ENCODE measurements around the gene ATP1B3.

- TF ChIP-seq CTCF (IDR thresholded peaks at IDR 0.05; ENCODE audit: low read depth, low read length, missing input control) (no peak), REST (IDR thresholded peaks at IDR 0.05) (no peak), SP1 (IDR thresholded peaks at IDR 0.05) (no peak), TAF1 (conservative IDR thresholded peaks at IDR 0.05) (no peak), GABPA (IDR thresholded peaks at IDR 0.05 in 1 of 2, conservative IDR thresholded peaks at IDR 0.05 in 1 of 2) (no peak), RAD21 (IDR thresholded peaks at IDR 0.05) (no peak), NR2F2 (IDR thresholded peaks at IDR 0.05) (no peak)
- TF ChIP-seq, protein P1, sequence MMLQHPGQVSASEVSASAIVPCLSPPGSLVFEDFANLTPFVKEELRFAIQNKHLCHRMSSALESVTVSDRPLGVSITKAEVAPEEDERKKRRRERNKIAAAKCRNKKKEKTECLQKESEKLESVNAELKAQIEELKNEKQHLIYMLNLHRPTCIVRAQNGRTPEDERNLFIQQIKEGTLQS (IDR thresholded peaks at IDR 0.05): no peak
Measured at GRCh38 chr3:141895731-141896130, 19.3 kb downstream of the ATP1B3 start.

Measured in liver (tissue), 3 donors.